GM12891 (cell line): ENCODE data around the gene SUGT1. TPM values are rescaled to one million over a fixed set of nuclear protein-coding genes. Genes with fewer than 3 reads are reported as not detected.
"Not testable (repeated sequence)": the region's sequence is repeated elsewhere in the genome, so short reads cannot be mapped to it uniquely, and the experiment has no call there.

Experiments
- DNase-seq: peaks from one replicate; pipeline ENCODE4 v3.0.0; 2011; ENCODE audit warnings: low spot score; ENCODE audit not compliant: insufficient read length
- FAIRE-seq: peaks from 2 replicates; lab custom pipeline; 2011; peaks lifted over from hg19 to GRCh38; lab: Jason Lieb, UNC
- PAX5 ChIP-seq: IDR thresholded peaks from 2 replicates; pipeline ENCODE4 v1.6.1; 2011; ENCODE audit warnings: low read length, moderate library complexity, mild to moderate bottlenecking; ENCODE audit not compliant: insufficient read depth, severe bottlenecking
- POLR2A ChIP-seq: IDR thresholded peaks from 2 replicates; pipeline ENCODE4 v1.6.1; 2011; ENCODE audit warnings: low read depth, low read length, control low read depth
- POLR2AphosphoS5 ChIP-seq: IDR thresholded peaks from 2 replicates; pipeline ENCODE4 v1.6.1; 2011; ENCODE audit warnings: low read depth, low read length, control low read depth
- POU2F2 ChIP-seq: IDR thresholded peaks from 2 replicates; pipeline ENCODE4 v1.6.1; 2011; ENCODE audit warnings: low read depth, mild to moderate bottlenecking, control low read depth, low read length, moderate library complexity
- SPI1 ChIP-seq: IDR thresholded peaks from 2 replicates; pipeline ENCODE4 v1.6.1; 2011; ENCODE audit warnings: low read depth, low read length, control low read depth
- TAF1 ChIP-seq: IDR thresholded peaks from 2 replicates; pipeline ENCODE4 v1.6.1; 2011; ENCODE audit warnings: low read depth, low read length, control low read depth
- polyA plus RNA-seq: library from polyadenylated mRNA; unstranded; fragments of >200 nt; gene quantifications from one replicate; pipeline ENCODE4 v1.2.1, GENCODE V29; 2012; ENCODE audit warnings: low read depth, missing spikeins, inconsistent platforms; ENCODE audit not compliant: missing spikeins

SUGT1 gene
- 54.3 TPM for polyA plus RNA-seq

- peak; percentile 99 for FAIRE-seq
- TF ChIP-seq POU2F2: peak; percentile 82
- TF ChIP-seq PAX5: no peak
- peak; percentile 36 for TF ChIP-seq SPI1
- peak; percentile 85 for TF ChIP-seq POLR2A
- TF ChIP-seq POLR2AphosphoS5: peak; percentile 78
- peak; percentile 85 for TF ChIP-seq TAF1
Observed at GRCh38 chr13:52652196-52652979, at the start of gene SUGT1. SUGT1 (plus strand) TSS chr13:52652836; CDS start chr13:52652921, 85 bp downstream.

GRCh38 chr13:52603316-52603715 is 49.3 kb upstream of the SUGT1 start:
- not testable (repeated sequence) for DNase-seq, FAIRE-seq

More at GRCh38 chr13:52652196-52652979, at the start of gene SUGT1:
- DNase-seq: peak; percentile 65

GRCh38 chr13:52606126-52606525 is 46.5 kb upstream of the SUGT1 start:
- DNase-seq, FAIRE-seq: not testable (repeated sequence)

- DNase-seq, FAIRE-seq: not testable (repeated sequence)
Observed at GRCh38 chr13:52606795-52607194, 45.8 kb upstream of the SUGT1 start.

- DNase-seq, FAIRE-seq: not testable (repeated sequence)
Observed at GRCh38 chr13:52608184-52608583, 44.5 kb upstream of the SUGT1 start.

- not testable (repeated sequence) for DNase-seq, FAIRE-seq
Observed at GRCh38 chr13:52609013-52609606, 43.5 kb upstream of the SUGT1 start.

- FAIRE-seq, DNase-seq: not testable (repeated sequence)
Observed at GRCh38 chr13:52610158-52610557, 42.5 kb upstream of the SUGT1 start.

GRCh38 chr13:52615134-52615801 is 37.4 kb upstream of the SUGT1 start:
- no peak for FAIRE-seq
- no peak for DNase-seq
- TF ChIP-seq PAX5 (no peak), POU2F2 (no peak), SPI1 (no peak), POLR2AphosphoS5 (no peak), TAF1 (no peak), POLR2A (no peak)

- FAIRE-seq: no peak
- no peak for DNase-seq
- TF ChIP-seq PAX5: no peak
- no peak for TF ChIP-seq POLR2AphosphoS5
- TF ChIP-seq POU2F2: no peak
Observed at GRCh38 chr13:52615812-52616211, 36.8 kb upstream of the SUGT1 start.

- peak; percentile 90; the same call in 1 of the 2 replicates for TF ChIP-seq POU2F2
- peak; percentile 82 for TF ChIP-seq TAF1
- peak; percentile 71 for TF ChIP-seq PAX5
- peak; percentile 81 for TF ChIP-seq POLR2AphosphoS5
- peak; percentile 45 for TF ChIP-seq SPI1
- peak; percentile 83 for TF ChIP-seq POLR2A
- peak; percentile 76 for FAIRE-seq
- DNase-seq: peak; percentile 65
Observed at GRCh38 chr13:52617070-52618060, 35.3 kb upstream of the SUGT1 start.

- FAIRE-seq: peak; percentile 82
- not testable (repeated sequence) for DNase-seq
Observed at GRCh38 chr13:52631083-52631690, 21.4 kb upstream of the SUGT1 start.
